GM23248 (cell line): ENCODE measurements around the gene SCD5.

ENCODE experiments used
- EZH2 ChIP-seq: fragments of 200-600 bp; sonication (generic); IDR thresholded peaks from 2 replicates; pipeline ENCODE4 v1.6.1; 2018; ENCODE audit warnings: antibody characterized with exemption, mild to moderate bottlenecking; ENCODE audit not compliant: insufficient read depth, poor library complexity, severe bottlenecking
- EZH2phosphoT487 ChIP-seq: fragments of 200-600 bp; sonication (generic); IDR thresholded peaks from 2 replicates; pipeline ENCODE4 v1.6.1; 2018; ENCODE audit warnings: antibody characterized with exemption, moderate library complexity, mild to moderate bottlenecking, low read depth; ENCODE audit not compliant: insufficient read depth

- no peak for TF ChIP-seq EZH2
- TF ChIP-seq EZH2phosphoT487: no peak
Observed at GRCh38 chr4:82614838-82615449, 183.7 kb downstream of the SCD5 start.
